Measurements from ENCODE around the gene NMNAT2. TPM values are rescaled to one million over a fixed set of nuclear protein-coding genes. Genes with fewer than 3 reads are reported as not detected.
"Not testable (repeated sequence)": the region's sequence is repeated elsewhere in the genome, so short reads cannot be mapped to it uniquely, and the experiment has no call there.

NMNAT2 gene
- total RNA-seq, 1 experiment from 2014 or later = 0.03 TPM

- in situ Hi-C loops (cut with HindIII; ENCODE audit: low pct_unique_long_range_greater_than_20kb, low sequenced_read_pairs) = not testable (repeated sequence)
Observed at GRCh38 chr1:183427591-183427990, 9.4 kb upstream of the NMNAT2 start.

GRCh38 chr1:183424691-183425090 lies 6.5 kb upstream of the NMNAT2 start:
- DNase-seq (ENCODE audit: low read depth, low spot score) = no peak
- in situ Hi-C loops (cut with HindIII; ENCODE audit: low pct_unique_long_range_greater_than_20kb, low sequenced_read_pairs) = no loop called here

More at GRCh38 chr1:183427591-183427990, 9.4 kb upstream of the NMNAT2 start:
- not testable (repeated sequence) for DNase-seq (ENCODE audit: low read depth, low spot score)

GRCh38 chr1:183423541-183423940 lies 5.4 kb upstream of the NMNAT2 start:
- in situ Hi-C loops (cut with HindIII; ENCODE audit: low pct_unique_long_range_greater_than_20kb, low sequenced_read_pairs) = no loop called here
- no peak for DNase-seq (ENCODE audit: low read depth, low spot score)

- in situ Hi-C loops (cut with HindIII; ENCODE audit: low pct_unique_long_range_greater_than_20kb, low sequenced_read_pairs) = no loop called here
- DNase-seq (ENCODE audit: low read depth, low spot score) = no peak
Observed at GRCh38 chr1:183419399-183419798, 1.2 kb upstream of the NMNAT2 start.

GRCh38 chr1:183418696-183419095 lies 516 bp upstream of the NMNAT2 start:
- no peak for DNase-seq (ENCODE audit: low read depth, low spot score)
- in situ Hi-C loops (cut with HindIII; ENCODE audit: low pct_unique_long_range_greater_than_20kb, low sequenced_read_pairs) = no loop called here

GRCh38 chr1:183416850-183417771 lies 1.1 kb downstream of the NMNAT2 start:
- peak; percentile 46 for DNase-seq (ENCODE audit: low read depth, low spot score)
- in situ Hi-C loops (cut with HindIII; ENCODE audit: low pct_unique_long_range_greater_than_20kb, low sequenced_read_pairs) = no loop called here

GRCh38 chr1:183414365-183414764 lies 3.8 kb downstream of the NMNAT2 start:
- in situ Hi-C loops (cut with HindIII; ENCODE audit: low pct_unique_long_range_greater_than_20kb, low sequenced_read_pairs) = no loop called here
- DNase-seq (ENCODE audit: low read depth, low spot score) = no peak

GRCh38 chr1:183411091-183411490 lies 7.1 kb downstream of the NMNAT2 start:
- no peak for DNase-seq (ENCODE audit: low read depth, low spot score)

GRCh38 chr1:183407961-183408360 lies 10.2 kb downstream of the NMNAT2 start:
- in situ Hi-C loops (cut with HindIII; ENCODE audit: low pct_unique_long_range_greater_than_20kb, low sequenced_read_pairs) = no loop called here
- DNase-seq (ENCODE audit: low read depth, low spot score) = no peak

More at GRCh38 chr1:183411091-183411490, 7.1 kb downstream of the NMNAT2 start:
- in situ Hi-C loops (cut with HindIII; ENCODE audit: low pct_unique_long_range_greater_than_20kb, low sequenced_read_pairs) = no loop called here

- in situ Hi-C loops (cut with HindIII; ENCODE audit: low pct_unique_long_range_greater_than_20kb, low sequenced_read_pairs) = no loop called here
- no peak for DNase-seq (ENCODE audit: low read depth, low spot score)
Observed at GRCh38 chr1:183407474-183407873, 10.7 kb downstream of the NMNAT2 start.

- DNase-seq (ENCODE audit: low read depth, low spot score) = peak; percentile 95
- in situ Hi-C loops (cut with HindIII; ENCODE audit: low pct_unique_long_range_greater_than_20kb, low sequenced_read_pairs) = no loop called here
Observed at GRCh38 chr1:183404476-183404875, 13.7 kb downstream of the NMNAT2 start.

GRCh38 chr1:183403498-183403897 lies 14.7 kb downstream of the NMNAT2 start:
- in situ Hi-C loops (cut with HindIII; ENCODE audit: low pct_unique_long_range_greater_than_20kb, low sequenced_read_pairs) = no loop called here

GRCh38 chr1:183401565-183401964 lies 16.6 kb downstream of the NMNAT2 start:
- in situ Hi-C loops (cut with HindIII; ENCODE audit: low pct_unique_long_range_greater_than_20kb, low sequenced_read_pairs) = not testable (repeated sequence)

More at GRCh38 chr1:183403498-183403897, 14.7 kb downstream of the NMNAT2 start:
- DNase-seq (ENCODE audit: low read depth, low spot score) = no peak

GRCh38 chr1:183394435-183394834 lies 23.7 kb downstream of the NMNAT2 start:
- DNase-seq (ENCODE audit: low read depth, low spot score) = no peak
- in situ Hi-C loops (cut with HindIII; ENCODE audit: low pct_unique_long_range_greater_than_20kb, low sequenced_read_pairs) = no loop called here

More at GRCh38 chr1:183401565-183401964, 16.6 kb downstream of the NMNAT2 start:
- DNase-seq (ENCODE audit: low read depth, low spot score) = not testable (repeated sequence)

- DNase-seq (ENCODE audit: low read depth, low spot score) = no peak
- in situ Hi-C loops (cut with HindIII; ENCODE audit: low pct_unique_long_range_greater_than_20kb, low sequenced_read_pairs) = no loop called here
Observed at GRCh38 chr1:183391863-183392262, 26.3 kb downstream of the NMNAT2 start.

- no peak for DNase-seq (ENCODE audit: low read depth, low spot score)
- in situ Hi-C loops (cut with HindIII; ENCODE audit: low pct_unique_long_range_greater_than_20kb, low sequenced_read_pairs) = no loop called here
Observed at GRCh38 chr1:183390561-183390960, 27.6 kb downstream of the NMNAT2 start.

GRCh38 chr1:183388735-183389134 lies 29.4 kb downstream of the NMNAT2 start:
- in situ Hi-C loops (cut with HindIII; ENCODE audit: low pct_unique_long_range_greater_than_20kb, low sequenced_read_pairs) = no loop called here
- DNase-seq (ENCODE audit: low read depth, low spot score) = peak; percentile 75

- in situ Hi-C loops (cut with HindIII; ENCODE audit: low pct_unique_long_range_greater_than_20kb, low sequenced_read_pairs) = no loop called here
- peak; percentile 4 for DNase-seq (ENCODE audit: low read depth, low spot score)
Observed at GRCh38 chr1:183385340-183386144, 32.6 kb downstream of the NMNAT2 start.
